ENCODE measurements around the gene C5orf22.

C5orf22 gene

GRCh38 chr5:31604240-31604639 is 72.1 kb downstream of the C5orf22 start:
- DNase-seq (ENCODE audit: low read depth in 2 of 2), result no peak

GRCh38 chr5:31604644-31605043 is 72.5 kb downstream of the C5orf22 start:
- no peak for DNase-seq (ENCODE audit: low read depth in 2 of 2)
